ENCODE data around the gene MRS2. TPM values are rescaled to one million over a fixed set of nuclear protein-coding genes. Genes with fewer than 3 reads are reported as not detected.

Gene MRS2
- total RNA-seq, 1 donor from 2014 or later: 32.3 TPM

DNA sequence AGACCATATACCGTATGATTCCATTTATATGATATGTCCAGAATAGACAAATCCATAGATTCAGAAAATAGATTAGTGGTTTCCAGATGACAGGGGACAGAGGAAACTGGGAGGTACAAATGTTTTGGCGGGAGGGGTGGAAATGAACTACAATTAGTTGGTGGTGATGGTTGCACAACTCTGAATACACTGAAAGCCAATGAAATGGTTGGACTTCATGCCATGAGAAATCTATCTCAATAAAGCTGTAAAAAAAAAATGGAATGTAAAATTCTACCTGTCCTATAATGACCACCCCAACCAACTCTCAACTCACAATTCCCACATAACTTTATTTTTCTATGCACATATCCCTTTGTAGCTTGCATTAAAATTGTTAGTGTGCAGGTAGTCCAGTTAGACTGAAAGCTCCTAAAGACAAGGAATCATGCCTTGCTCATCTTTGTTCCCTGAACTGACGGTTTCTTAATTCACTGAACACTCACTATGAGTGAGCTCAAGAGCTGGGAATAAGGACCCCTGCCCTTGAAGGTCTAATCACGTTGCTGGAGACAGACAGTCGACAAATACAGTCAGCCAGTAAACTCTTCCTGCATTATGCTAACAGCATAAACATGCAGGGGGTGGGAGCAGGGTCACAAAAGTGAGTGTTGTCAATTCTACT, 46.3 kb upstream of the MRS2 start:
- peaks cover 3% of the 10 kb centered on the region for H3K9me3 Mint-ChIP-seq

DNA sequence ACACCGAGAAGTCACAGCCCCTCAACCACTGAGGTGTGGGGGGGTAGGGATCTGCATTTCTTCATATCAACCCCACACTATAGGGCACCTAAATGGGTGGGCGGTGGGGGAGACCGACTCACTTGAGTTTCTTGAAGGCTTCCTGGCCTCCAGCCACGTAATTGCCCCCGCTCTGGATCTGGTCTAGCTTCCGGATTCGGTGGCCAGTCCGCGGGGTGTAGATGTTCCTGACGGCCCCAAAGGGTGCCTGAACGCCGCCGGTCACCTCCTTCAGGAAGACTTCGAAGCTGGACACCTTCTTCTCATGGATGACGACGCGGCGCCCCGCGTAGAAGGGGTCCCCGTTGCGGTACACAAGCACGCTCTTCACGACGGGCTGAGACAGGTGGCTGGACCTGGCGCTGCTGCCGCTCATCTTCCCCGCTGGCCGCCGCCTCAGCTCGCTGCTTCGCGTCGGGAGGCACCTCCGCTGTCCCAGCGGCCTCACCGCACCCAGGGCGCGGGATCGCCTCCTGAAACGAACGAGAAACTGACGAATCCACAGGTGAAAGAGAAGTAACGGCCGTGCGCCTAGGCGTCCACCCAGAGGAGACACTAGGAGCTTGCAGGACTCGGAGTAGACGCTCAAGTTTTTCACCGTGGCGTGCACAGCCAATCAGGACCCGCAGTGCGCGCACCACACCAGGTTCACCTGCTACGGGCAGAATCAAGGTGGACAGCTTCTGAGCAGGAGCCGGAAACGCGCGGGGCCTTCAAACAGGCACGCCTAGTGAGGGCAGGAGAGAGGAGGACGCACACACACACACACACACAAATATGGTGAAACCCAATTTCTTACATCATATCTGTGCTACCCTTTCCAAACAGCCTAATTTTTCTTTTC, 45.2 kb upstream of the MRS2 start, which contains the start of gene DCDC2:
Gene DCDC2 (minus strand): TSS at position 724 of the 883 bp plus-strand sequence. CDS start 309 bp downstream, at position 415.
- Mint-ChIP-seq H3K9me3 (peaks cover 3% of the 10 kb centered on the region), H3K36me3 (no peaks in the 10 kb centered on the region), H3K27ac (no peak within 1 kb of the TSS), H3K4me1 (peaks cover 12% of the 10 kb centered on the region), H3K27me3 (ENCODE audit: insufficient read depth, low read depth) (peaks cover 3% of the 10 kb centered on the region), H3K4me3 (peak within 1 kb of the TSS; percentile 66)
- TF ChIP-seq, protein P1, sequence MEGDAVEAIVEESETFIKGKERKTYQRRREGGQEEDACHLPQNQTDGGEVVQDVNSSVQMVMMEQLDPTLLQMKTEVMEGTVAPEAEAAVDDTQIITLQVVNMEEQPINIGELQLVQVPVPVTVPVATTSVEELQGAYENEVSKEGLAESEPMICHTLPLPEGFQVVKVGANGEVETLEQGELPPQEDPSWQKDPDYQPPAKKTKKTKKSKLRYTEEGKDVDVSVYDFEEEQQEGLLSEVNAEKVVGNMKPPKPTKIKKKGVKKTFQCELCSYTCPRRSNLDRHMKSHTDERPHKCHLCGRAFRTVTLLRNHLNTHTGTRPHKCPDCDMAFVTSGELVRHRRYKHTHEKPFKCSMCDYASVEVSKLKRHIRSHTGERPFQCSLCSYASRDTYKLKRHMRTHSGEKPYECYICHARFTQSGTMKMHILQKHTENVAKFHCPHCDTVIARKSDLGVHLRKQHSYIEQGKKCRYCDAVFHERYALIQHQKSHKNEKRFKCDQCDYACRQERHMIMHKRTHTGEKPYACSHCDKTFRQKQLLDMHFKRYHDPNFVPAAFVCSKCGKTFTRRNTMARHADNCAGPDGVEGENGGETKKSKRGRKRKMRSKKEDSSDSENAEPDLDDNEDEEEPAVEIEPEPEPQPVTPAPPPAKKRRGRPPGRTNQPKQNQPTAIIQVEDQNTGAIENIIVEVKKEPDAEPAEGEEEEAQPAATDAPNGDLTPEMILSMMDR (IDR thresholded peaks at IDR 0.05): no peak
- TF ChIP-seq EZH2phosphoT487 (IDR thresholded peaks at IDR 0.05): no peak
- no peak for TF ChIP-seq EZH2 (IDR thresholded peaks at IDR 0.05)
- Histone ChIP-seq H3K79me2 (ENCODE audit: low read depth) (no peaks in the 10 kb centered on the region), H3K4me3 (no peak within 1 kb of the TSS), H3F3A (ENCODE audit: low read depth) (peaks cover 18% of the 10 kb centered on the region), H3K36me3 (no peaks in the 10 kb centered on the region), H2AFZ (replicated peaks) (no peak within 1 kb of the TSS), H3K4me2 (no peak within 1 kb of the TSS), H3K27ac (no peak within 1 kb of the TSS), H3K4me1 (peaks cover 6% of the 10 kb centered on the region), H3K9ac (no peak within 1 kb of the TSS), H3K9me3 (ENCODE audit: low read depth) (no peaks in the 10 kb centered on the region), H4K20me1 (ENCODE audit: low read depth) (no peaks in the 10 kb centered on the region), H3K27me3 (no peaks in the 10 kb centered on the region)
- peak; percentile 6 for DNase-seq (ENCODE audit: low spot score)

More for the DNA sequence above, 46.3 kb upstream of the MRS2 start:
- Mint-ChIP-seq H3K27ac (no peak overlapping the region), H3K4me1 (peaks cover 13% of the 10 kb centered on the region), H3K36me3 (no peaks in the 10 kb centered on the region), H3K4me3 (no peak overlapping the region), H3K27me3 (ENCODE audit: insufficient read depth, low read depth) (peaks cover 3% of the 10 kb centered on the region)
- Histone ChIP-seq H3K4me1 (peaks cover 6% of the 10 kb centered on the region), H3K27ac (no peak overlapping the region), H3K27me3 (no peaks in the 10 kb centered on the region), H3F3A (ENCODE audit: low read depth) (peaks cover 18% of the 10 kb centered on the region), H3K9ac (no peak overlapping the region), H3K9me3 (ENCODE audit: low read depth) (no peaks in the 10 kb centered on the region), H3K4me2 (no peak overlapping the region), H3K79me2 (ENCODE audit: low read depth) (no peaks in the 10 kb centered on the region), H4K20me1 (ENCODE audit: low read depth) (no peaks in the 10 kb centered on the region), H2AFZ (replicated peaks) (no peak overlapping the region), H3K36me3 (no peaks in the 10 kb centered on the region), H3K4me3 (no peak overlapping the region)
- TF ChIP-seq EZH2phosphoT487 (IDR thresholded peaks at IDR 0.05): no peak
- TF ChIP-seq, protein P1 (IDR thresholded peaks at IDR 0.05): no peak
- TF ChIP-seq EZH2 (IDR thresholded peaks at IDR 0.05): no peak
- no peak for DNase-seq (ENCODE audit: low spot score)

DNA sequence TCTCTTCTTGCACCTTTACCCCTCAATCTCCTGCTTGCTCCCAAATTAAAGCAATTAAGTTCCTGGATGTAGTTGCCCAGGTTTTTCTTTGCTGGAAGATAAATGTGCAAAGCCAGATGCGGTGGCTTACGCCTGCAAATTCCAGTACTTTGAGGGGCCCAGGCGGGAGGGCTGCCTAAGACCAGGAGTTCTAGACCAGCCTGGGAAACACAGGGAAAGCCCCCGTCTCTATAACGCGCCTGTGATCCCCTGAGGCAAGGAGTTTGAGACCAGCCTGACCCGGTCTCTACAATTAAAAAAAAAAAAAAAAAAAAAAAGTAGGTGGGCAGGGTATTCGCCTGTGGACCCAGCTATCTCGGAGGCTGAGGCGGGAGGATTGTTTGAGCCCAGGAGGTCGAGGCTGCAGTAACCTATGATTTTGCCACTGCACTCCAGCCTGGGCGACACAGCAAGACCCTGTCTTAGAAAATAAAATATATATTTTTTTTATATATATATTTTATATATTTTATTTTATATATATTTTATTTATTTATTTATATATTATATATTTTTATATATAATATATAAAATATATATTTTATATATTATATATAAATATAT, 44.4 kb upstream of the MRS2 start:
- Histone ChIP-seq H3K36me3 (no peaks in the 10 kb centered on the region), H3K27me3 (no peaks in the 10 kb centered on the region), H2AFZ (replicated peaks) (no peak overlapping the region), H3K4me2 (no peak overlapping the region), H3K79me2 (ENCODE audit: low read depth) (no peaks in the 10 kb centered on the region), H3K27ac (no peak overlapping the region), H3K4me1 (peaks cover 6% of the 10 kb centered on the region), H3K9me3 (ENCODE audit: low read depth) (no peaks in the 10 kb centered on the region), H3F3A (ENCODE audit: low read depth) (peaks cover 18% of the 10 kb centered on the region), H3K4me3 (no peak overlapping the region), H4K20me1 (ENCODE audit: low read depth) (no peaks in the 10 kb centered on the region), H3K9ac (no peak overlapping the region)
- Mint-ChIP-seq H3K4me1 (peaks cover 12% of the 10 kb centered on the region), H3K27me3 (ENCODE audit: insufficient read depth, low read depth) (peaks cover 3% of the 10 kb centered on the region), H3K4me3 (peak overlapping the region; percentile 66), H3K36me3 (no peaks in the 10 kb centered on the region), H3K27ac (no peak overlapping the region), H3K9me3 (peaks cover 3% of the 10 kb centered on the region)
- TF ChIP-seq EZH2phosphoT487 (IDR thresholded peaks at IDR 0.05): no peak
- TF ChIP-seq EZH2 (IDR thresholded peaks at IDR 0.05): no peak
- DNase-seq (ENCODE audit: low spot score): peak; percentile 22
